ENCODE results near the gene EXOC4.

The EXOC4 gene

GRCh38 chr7:133576612-133577168 lies 323.8 kb downstream of the EXOC4 start:
- DNase-seq, result no peak
- in situ Hi-C loops (cut with MboI; ENCODE audit: low pct_unique_long_range_greater_than_20kb, low sequenced_read_pairs), result no loop called here

- DNase-seq, result no peak
- in situ Hi-C loops (cut with MboI; ENCODE audit: low pct_unique_long_range_greater_than_20kb, low sequenced_read_pairs), result no loop called here
Observed at GRCh38 chr7:133582766-133583523, 330.1 kb downstream of the EXOC4 start.

- in situ Hi-C loops (cut with MboI; ENCODE audit: low pct_unique_long_range_greater_than_20kb, low sequenced_read_pairs), result no loop called here
- DNase-seq, result no peak
Observed at GRCh38 chr7:133583545-133584171, 330.8 kb downstream of the EXOC4 start.

DNA sequence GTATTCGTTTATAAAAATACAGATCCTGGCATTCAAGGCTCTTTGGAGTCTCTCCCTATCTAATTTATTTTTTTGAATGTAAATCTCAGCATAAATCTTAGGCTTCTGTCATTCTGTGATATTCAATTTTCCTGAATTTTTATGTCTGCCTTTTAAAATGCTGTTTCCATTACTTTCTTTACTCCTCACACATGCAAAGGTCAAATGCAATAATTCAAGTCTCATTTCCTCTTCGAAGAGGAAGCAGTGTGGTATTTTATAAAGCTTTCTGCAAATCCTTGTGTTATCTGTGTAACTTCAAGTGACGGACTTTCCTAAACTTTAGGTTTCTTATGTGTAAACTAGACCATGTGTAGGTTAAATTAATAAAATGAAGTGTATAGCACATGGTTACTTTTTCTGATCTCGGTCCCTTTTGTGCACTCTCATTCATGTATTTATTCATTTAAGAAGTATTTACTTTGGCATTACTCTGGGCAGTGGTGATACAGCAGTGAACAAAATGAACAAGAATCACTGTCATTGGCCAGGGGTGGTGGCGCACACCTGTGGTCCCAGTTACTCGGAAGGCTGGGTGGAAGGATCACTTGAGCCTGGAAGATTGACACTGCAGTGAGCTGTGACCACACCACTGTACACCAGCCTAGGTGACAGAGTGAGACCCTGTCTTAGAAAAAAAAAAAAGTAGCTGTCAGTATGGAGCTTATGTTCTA lies 332.2 kb downstream of the EXOC4 start:
- no peak for DNase-seq
- in situ Hi-C loops (cut with MboI; ENCODE audit: low pct_unique_long_range_greater_than_20kb, low sequenced_read_pairs), result no loop called here

DNA sequence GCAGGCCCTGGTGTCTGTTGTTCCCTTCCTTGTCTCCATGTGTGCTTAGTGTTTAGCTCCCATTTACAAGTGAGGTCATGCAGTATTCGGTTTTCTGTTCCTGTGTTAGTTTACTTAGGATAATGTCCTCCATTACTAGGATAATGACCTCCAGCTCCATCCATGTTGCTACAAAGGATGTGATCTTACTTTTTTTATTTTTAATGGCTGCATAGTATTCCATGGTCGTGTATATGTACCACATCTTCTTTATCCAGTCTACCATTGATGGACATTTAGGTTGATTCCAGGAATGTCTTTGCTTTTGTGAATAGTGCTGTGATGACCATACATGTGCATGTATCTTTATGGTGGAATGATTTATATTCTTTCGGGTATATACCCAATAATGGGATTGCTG lies 333.4 kb downstream of the EXOC4 start:
- no peak for DNase-seq
- in situ Hi-C loops (cut with MboI; ENCODE audit: low pct_unique_long_range_greater_than_20kb, low sequenced_read_pairs), result no loop called here

GRCh38 chr7:133587903-133588302 lies 335.0 kb downstream of the EXOC4 start:
- DNase-seq, result no peak

GRCh38 chr7:133590795-133591194 lies 337.9 kb downstream of the EXOC4 start:
- in situ Hi-C loops (cut with MboI; ENCODE audit: low pct_unique_long_range_greater_than_20kb, low sequenced_read_pairs), result no loop called here
- DNase-seq, result no peak

More at GRCh38 chr7:133587903-133588302, 335.0 kb downstream of the EXOC4 start:
- in situ Hi-C loops (cut with MboI; ENCODE audit: low pct_unique_long_range_greater_than_20kb, low sequenced_read_pairs), result no loop called here

DNA sequence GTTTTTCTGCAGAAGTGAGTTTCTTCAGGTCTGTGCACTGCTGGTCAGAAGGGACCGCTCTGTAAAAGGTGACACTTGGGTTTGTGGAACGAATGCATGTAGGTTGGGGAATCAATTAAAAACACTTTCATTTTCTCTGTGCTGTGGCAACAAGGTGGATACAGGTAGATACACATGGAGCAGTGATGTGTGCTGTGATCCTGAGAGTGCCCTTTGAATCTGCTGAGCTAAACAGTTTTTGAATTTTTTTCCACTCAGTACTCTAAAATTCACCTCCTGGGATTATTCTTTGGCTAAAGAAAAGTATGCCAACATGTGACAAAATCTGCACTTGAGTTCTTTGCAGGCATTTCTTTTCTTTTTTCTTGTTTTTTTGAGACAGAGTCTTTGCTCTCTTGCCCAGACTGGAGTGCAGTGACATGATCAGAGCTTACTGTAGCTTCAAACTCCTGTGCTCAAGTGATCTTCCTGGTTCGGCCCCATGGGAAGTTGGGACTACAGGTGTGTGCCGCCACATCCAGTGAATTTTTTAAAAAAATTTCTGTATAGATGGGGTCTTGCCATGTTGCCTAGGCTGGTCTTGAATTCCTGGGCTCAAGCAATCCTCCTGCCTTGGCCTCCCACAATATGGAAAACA lies 338.9 kb downstream of the EXOC4 start:
- in situ Hi-C loops (cut with MboI; ENCODE audit: low pct_unique_long_range_greater_than_20kb, low sequenced_read_pairs), result no loop called here

GRCh38 chr7:133593561-133593960 lies 340.7 kb downstream of the EXOC4 start:
- no peak for DNase-seq
- in situ Hi-C loops (cut with MboI; ENCODE audit: low pct_unique_long_range_greater_than_20kb, low sequenced_read_pairs), result no loop called here

More for the DNA sequence above, 338.9 kb downstream of the EXOC4 start:
- DNase-seq, result no peak

DNA sequence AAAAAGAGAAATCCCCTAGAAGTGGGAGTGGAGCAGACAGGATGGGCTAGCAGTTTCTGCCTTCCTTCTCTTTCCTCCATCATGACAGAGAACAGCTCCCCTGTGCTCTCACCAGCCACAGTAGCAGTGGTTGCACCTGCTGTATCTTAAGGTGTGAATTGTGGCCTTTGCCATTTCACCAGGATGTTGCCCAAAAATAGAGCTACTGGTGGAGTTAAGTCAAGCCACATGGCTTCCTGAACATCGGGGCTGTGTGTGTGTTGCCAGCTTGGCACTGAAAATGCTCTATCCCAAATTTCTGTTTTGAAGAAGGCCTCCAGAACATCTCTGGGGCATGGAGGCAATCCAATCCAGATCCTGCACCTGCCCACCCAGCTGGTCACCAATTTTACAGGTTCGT lies 348.7 kb downstream of the EXOC4 start:
- DNase-seq, result no peak
- in situ Hi-C loops (cut with MboI; ENCODE audit: low pct_unique_long_range_greater_than_20kb, low sequenced_read_pairs), result no loop called here

GRCh38 chr7:133602291-133602690 lies 349.4 kb downstream of the EXOC4 start:
- in situ Hi-C loops (cut with MboI; ENCODE audit: low pct_unique_long_range_greater_than_20kb, low sequenced_read_pairs), result no loop called here
- DNase-seq, result no peak

DNA sequence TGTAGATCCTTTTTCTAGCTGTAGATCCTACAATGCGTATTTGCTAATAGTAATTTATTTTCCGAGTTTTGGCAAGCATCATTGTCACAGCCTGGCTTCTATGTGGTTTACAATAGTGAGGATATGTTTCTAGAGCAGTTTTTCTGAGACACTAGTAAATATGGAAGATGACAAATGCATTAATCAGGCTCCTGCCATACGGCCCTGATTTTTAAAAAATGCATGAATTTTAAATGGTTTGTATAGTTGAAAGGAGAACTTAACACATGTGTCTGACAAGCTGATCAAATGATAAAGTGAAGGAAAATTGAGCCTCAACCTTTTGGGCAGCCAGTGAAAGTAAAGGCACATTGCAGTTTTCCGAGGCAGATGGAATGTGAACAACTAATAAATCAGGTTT lies 354.1 kb downstream of the EXOC4 start:
- no peak for DNase-seq
- in situ Hi-C loops (cut with MboI; ENCODE audit: low pct_unique_long_range_greater_than_20kb, low sequenced_read_pairs), result no loop called here

DNA sequence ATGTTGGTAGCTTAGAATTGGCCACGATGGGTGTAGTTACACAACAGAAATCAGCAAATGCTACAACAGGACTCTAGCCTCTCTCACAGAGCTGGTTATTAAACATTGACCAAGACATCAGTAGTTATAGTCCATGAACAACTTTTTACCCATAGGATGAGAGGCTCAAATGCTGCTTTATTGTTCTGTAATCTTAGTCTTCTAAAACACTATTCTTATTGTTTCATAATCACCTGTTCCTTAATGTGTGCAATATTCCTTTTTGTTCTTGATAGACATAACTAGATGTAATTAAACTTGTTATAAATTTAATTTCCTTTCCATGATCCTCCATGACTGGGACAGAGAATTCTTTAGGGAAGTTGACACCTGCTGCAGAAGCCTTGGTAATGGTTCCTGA lies 356.9 kb downstream of the EXOC4 start:
- in situ Hi-C loops (cut with MboI; ENCODE audit: low pct_unique_long_range_greater_than_20kb, low sequenced_read_pairs), result no loop called here
- DNase-seq, result no peak

DNA sequence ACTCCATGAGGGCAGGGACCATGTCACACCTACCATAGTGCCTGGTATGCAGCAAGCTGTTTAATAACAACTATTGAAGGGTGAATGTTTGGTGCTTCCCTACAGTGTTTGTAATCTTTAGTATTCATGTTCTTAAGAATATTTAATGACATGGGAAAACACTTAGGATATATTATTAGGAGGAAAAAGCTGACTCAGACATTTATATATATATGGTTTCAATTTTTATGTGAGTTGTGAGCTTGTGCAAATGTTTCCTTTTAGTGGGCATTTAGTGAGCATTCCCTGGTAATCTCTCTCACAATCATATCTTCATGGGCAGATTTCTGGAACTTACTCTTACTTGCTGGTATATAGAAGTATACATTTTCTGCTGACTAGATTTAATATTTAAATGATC lies 359.1 kb downstream of the EXOC4 start:
- no peak for DNase-seq
- in situ Hi-C loops (cut with MboI; ENCODE audit: low pct_unique_long_range_greater_than_20kb, low sequenced_read_pairs), result no loop called here

DNA sequence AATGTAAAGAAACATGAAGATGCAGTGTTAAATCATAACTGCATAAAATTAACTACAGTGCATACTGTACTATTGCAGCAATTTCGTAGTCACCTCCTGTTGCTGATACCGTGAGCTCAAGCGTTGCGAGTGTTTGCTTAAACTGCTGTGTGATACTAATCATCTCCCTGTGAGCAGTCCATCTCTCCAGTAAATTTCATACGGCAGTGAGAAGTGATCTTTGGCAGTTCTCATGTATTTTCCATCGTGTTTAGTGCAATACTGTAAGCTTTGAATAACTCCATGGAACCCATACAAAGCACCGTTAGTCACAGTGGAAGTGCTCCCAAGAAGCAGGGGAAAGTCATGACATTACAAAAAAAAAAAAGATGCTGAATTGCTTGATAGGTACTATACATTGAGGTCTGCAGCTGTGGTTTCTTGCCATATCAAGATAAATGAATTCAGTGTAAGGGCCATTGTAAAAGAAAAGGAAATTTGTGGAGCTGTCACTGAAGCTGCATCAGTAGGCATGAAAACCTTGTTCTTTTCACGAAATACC lies 360.4 kb downstream of the EXOC4 start:
- in situ Hi-C loops (cut with MboI; ENCODE audit: low pct_unique_long_range_greater_than_20kb, low sequenced_read_pairs), result no loop called here
- DNase-seq, result no peak

DNA sequence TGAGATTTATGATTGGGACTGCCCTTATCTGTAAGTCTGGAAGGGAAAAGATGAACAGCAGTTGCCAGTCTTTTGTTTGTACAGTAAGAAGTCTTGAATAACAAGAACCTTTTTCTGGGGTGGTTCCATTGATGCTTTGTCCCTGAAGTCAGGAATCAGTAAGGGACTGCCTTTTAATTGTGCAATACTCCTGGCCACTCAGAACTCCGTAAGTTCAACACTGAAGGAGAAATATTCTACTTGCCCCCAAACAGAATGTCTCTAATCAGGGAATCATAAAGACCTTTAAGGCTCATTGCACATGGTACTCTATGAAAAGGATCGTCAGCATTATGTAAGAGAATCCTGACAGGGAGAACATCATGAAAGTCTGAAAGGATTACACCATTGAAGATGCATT lies 361.4 kb downstream of the EXOC4 start:
- in situ Hi-C loops (cut with MboI; ENCODE audit: low pct_unique_long_range_greater_than_20kb, low sequenced_read_pairs), result no loop called here

GRCh38 chr7:133618970-133619369 lies 366.1 kb downstream of the EXOC4 start:
- no peak for DNase-seq
- in situ Hi-C loops (cut with MboI; ENCODE audit: low pct_unique_long_range_greater_than_20kb, low sequenced_read_pairs), result no loop called here

More for the DNA sequence above, 361.4 kb downstream of the EXOC4 start:
- no peak for DNase-seq

- DNase-seq, result no peak
- in situ Hi-C loops (cut with MboI; ENCODE audit: low pct_unique_long_range_greater_than_20kb, low sequenced_read_pairs), result no loop called here
Observed at GRCh38 chr7:133619491-133619890, 366.6 kb downstream of the EXOC4 start.

DNA sequence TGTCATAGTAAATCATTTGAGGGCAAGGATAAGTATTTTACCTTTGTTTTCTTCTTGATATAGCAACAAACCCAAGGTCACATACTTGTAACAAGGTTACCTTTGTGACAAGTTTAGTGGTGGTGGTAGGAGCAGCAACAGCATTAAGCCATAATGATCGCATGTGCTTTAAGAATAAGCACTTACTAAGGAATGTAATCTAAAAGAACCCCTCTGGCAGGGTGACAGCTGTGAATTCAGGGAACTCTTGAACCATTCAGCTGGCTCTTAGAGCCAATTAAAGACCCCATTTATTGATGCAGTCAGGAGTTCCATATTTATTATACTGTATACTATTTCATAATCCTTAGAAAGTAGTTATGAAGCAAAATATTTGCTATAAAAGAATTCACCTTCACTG lies 370.8 kb downstream of the EXOC4 start:
- no peak for DNase-seq
- in situ Hi-C loops (cut with MboI; ENCODE audit: low pct_unique_long_range_greater_than_20kb, low sequenced_read_pairs), result no loop called here

Data from KBM-7 (cell line).